Measurements from ENCODE around the gene ZBTB2.
A peak's percentile ranks its signal among the peaks of the same experiment; 100 is the strongest.

ZBTB2 gene, protein sequence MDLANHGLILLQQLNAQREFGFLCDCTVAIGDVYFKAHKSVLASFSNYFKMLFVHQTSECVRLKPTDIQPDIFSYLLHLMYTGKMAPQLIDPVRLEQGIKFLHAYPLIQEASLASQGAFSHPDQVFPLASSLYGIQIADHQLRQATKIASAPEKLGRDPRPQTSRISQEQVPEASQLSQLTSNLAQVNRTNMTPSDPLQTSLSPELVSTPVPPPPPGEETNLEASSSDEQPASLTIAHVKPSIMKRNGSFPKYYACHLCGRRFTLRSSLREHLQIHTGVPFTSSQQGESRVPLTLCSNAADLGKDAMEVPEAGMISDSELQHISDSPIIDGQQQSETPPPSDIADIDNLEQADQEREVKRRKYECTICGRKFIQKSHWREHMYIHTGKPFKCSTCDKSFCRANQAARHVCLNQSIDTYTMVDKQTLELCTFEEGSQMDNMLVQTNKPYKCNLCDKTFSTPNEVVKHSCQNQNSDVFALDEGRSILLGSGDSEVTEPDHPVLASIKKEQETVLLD

DNA sequence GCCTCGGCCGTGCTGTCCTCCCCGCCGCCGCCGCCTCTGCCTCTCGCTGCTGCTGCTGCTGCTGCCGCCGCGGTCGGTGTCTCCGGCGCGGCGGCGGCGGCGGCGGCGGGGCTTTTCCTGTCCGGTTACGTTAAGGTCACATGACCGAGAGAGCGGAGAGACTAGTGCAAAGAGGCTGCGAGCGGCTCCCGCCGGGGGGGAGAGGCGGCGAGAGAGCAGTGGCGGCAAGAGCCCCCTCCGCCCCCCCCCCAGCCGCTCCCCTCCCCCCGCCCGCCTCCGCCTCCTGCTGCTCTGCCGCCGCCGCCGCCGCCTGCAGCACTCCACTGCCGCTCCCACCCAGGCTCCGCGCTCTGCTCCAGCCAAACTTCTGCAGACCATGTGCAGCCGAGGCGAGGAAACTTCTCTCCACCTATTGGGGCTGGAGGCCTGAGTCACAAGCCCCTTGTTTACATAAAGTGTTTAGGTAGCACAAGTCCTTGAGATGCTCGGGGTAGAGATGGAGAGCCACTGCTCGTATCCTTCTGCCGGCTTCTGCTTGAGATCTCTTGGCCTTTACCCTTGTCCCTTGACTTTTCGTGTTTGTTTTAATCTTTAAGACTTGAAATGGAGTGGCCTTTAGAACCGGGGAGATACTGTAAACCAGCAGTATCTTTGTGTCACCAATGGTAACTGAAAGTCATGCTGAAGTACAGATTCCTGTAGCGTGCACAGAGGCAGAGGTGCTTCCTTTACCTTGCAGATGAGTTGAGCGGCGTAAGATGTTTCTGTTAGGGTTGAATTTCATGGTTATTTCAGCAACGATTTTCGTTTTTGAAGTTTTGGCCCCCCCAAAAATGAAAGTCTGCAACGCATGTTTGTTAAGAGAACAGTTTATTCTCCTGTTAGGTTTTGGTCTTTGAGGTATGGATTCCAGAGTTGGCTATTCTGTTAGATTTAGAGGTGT is at the start of gene ZBTB2:
TSS of gene ZBTB2 (minus strand) at position 89 of the 943 bp plus-strand sequence. CDS start 17,922 bp downstream, outside the sequence.
- DNase-seq: peak; percentile 32

DNA sequence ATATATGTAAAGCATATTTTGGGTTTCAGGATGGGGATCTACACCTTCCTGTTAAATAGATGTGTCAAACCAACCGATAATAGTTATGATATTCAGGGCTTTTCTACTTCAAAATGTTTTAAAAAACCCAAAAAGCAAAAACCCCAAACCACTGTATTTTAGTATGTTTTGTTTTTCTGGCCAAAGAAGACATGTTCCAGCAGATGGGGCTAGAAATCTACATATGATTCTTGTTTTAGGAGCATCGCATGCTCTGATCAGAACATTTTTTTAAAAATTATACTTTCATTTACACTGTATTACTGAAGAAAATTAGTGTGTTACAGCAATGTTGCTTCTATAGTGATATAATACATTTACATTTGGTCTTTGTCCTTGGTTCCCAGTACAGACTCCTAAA is 49.6 kb upstream of the ZBTB2 start:
- DNase-seq: no peak

DNA sequence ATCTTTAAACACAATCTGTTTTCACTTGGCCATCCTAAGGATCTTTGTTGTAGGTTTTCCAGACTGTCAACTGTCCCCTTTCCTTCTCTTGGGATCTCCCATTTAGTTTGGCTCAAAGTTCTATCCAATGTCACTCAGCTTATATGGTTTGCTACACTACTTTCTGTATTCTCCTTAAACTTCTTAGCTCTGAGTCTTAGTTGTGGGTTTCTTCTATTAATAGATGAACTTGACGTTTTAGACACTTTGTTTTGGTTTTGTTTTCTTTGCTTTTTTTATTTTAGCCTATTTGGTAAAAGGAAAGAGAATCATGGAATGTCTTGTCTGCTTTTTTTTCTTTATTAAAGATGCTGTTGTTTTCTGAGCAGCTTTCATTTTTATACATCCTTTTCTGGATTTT is 49.1 kb upstream of the ZBTB2 start:
- no peak for DNase-seq

DNA sequence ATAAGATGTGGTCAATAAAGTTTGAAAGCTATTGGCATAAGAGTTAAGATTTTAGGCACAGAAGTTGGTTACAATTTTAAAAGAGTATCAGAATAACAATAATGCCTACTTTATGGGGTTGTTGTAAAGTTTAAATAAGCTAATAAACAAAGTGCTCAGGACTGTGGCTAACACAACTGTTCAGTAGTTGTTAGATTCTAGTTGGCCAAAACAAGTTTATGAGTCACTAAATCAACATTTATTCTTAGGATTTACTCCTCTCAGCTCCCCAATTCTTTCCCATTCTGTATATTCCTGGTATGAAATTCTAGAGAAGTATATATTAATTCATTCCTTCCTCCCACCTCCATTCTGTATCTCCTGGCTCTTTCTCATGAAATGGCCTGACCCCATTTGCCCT is 46.0 kb upstream of the ZBTB2 start:
- no peak for DNase-seq

DNA sequence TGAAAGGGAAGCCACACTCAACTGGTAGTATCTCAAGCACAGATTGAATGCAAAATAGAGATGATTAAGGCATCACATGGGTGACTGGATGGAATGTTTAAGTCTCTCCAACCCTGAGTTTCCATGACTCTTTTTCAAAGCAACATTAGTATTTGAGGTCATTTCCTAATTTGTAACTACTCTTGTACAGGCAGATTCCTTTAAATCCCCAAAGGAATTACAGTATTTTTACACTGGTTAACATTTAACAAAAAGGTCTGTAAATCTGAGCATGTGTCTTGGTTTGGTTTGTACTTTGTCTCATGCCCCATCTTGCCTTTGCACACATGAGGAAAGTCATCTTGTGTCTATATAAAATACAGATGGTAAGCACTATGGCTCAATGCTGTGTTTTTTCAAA is 45.4 kb upstream of the ZBTB2 start:
- no peak for DNase-seq

DNA sequence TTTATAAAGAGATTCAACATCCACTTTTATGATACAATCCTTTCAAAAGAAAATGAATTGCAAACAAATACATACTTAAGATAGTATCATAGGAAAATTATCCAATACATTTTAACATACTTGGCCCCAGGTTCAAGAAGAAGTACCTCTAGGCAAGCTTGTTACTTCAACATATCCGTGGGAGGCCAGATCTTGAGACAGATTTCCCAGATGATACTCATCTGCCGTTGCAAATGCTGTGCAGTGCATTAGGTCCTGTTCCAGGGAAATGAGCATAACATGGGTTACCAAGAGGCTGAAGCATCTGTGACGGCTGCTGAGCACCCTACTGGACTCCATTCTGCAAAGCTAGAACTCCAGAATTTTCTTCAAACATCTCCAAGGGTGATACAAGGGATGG is 44.9 kb upstream of the ZBTB2 start:
- DNase-seq: no peak

DNA sequence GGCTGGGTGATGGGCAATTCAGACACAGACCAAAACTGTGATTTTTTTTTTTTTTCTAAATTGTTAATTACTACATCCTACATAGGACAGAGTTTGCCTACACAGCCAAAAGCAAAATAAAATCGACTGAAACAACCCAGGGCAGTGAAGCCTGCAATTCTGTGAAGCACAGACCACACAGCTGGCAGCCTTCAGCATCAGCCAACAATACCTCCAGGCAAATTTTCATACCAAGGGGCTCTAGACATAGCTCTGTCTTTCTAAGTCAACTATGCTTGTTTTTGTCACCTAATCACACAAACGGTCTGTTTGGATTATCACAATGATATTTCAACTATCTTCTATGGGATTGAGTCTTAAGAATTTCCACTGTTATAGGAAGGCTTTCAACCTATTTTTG is 43.0 kb upstream of the ZBTB2 start:
- no peak for DNase-seq

DNA sequence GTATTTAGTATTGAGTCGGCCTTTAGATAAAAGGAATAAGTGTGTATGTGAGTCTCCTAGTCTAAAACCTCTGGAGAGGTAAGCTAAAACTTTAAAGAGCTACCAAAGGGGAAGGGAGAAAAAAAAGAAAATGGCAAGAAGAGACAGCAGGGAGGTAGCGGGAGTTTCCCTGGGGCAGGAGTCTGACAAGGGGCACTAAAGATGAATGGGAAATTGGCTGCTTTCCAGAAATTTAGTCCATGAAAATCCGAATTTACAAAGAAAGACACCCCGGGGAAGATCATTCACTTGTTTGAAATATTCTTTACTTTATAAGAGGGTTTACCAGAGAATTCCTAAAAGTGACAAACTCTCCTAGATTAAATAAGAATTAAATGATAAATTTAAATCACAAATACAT is 41.3 kb upstream of the ZBTB2 start:
- no peak for DNase-seq

DNA sequence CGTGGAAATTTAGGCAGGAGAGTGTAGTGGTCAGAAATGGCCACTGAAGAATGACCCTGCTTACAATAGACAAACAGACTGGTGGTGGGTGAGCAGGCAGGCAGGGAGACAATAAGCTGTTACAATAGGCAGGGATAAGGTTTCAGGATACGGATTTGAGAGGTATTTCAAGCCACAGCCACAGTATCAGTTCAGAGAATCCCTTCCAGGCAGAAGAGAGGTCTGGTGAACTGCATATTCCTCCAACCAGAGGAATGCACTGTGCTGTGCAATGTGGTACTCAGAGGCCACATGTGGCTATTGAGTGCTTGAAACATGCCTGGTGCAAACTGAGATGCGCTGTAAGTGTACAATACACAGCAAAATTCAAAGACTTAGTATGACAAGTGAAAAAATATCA is 40.0 kb upstream of the ZBTB2 start:
- DNase-seq: no peak

DNA sequence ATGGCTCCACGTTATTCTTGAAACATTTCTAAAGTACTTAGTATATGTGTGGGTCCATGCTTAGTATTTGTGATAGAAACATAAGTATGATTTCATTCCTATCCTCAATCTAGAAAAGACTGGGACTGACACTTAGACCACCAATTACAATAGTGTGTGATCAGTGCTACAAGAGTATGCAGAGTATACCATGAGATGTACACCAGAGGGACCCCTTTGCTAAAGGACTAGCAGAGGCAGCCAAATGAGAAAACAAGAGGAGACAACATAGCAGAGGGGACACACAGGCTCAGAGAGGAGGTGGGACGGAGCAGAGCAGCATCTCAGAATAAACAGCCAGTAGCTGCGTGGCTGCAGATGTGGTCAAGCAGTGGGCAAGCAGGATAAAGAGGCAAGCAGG is 39.5 kb upstream of the ZBTB2 start:
- DNase-seq: no peak

DNA sequence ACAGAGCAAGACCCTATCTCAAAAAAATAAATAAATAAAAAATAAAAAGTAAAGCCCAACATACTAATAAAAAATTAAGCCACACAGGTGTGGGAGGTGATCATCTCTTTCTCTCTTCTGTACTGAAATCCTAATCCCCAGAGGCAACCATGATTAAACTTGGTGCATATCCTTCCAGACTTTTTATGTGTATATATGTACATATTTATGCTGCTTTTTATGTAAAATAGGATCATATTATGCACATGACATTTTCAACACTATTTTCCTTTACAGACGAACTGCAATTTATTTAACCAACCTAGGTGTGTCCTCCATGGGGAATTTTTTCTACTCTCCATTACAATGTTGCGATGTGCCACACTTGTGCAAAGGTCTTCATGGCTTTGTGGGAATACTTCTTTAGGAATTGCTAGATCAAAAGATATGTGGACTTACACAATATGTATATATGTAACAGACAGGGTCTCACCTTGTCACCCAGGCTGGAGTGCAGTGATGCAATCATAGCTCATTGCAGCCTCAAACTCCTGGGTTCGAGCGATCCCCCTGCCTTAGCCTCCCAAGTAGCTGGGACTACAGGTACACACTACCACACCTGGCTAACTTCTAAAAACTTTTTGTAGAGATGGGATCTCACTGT is 36.9 kb upstream of the ZBTB2 start:
- no peak for DNase-seq

DNA sequence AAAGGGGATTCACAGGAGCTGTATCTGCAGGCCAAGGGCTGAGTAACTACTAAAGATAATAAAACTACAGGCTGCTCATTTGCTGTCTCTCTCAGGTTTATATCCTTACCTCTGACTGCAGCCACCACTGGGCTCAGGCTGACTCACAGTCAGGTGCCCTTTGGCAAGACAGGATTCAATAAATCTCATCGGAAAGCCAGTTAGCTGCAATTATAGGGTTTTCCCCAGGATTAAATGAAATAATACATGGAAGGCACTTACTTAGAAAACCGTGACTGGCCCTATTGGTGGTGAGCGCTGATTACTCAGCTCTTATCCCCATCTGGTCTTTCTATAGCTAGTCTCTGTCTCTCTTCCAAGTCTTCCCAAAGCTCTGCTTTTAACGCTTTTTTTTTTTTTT is 34.2 kb upstream of the ZBTB2 start:
- no peak for DNase-seq

DNA sequence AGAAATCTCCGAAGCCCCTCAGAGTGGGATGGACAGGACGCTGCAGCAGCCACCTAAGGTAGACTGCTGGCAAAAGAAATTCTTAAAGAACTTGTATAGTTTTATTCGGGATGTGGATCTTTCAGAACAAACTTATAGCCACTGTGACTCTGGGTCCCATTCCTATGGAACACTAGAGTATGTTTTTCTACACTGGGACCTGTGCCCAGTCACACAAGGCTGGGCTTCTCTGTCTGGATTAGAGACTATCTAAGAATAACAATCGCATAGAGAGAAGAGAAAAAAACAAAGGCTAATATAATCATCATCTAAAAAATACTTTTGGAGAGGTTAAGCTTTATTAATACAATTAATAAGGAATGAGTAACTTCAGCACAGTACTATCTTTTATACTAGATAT is 31.6 kb upstream of the ZBTB2 start:
- DNase-seq: no peak

DNA sequence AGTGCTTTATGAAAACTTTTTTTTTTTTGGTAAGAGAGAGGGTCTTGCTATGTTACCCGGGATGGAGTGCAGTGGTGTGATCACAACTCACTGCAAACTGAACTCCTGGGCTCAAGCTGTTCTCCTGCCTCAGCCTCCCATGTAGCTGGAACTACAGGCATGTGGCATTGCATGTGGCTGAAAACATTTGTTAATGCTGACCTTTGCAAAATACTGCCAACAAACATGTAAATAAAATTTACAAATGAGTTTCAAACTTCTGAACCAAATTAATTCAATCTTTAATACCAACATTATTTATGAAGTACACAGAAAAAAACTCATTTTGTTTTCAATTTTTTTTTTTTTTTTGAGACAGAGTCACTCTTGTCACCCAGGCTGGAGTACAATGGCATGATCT is 26.1 kb upstream of the ZBTB2 start:
- no peak for DNase-seq

DNA sequence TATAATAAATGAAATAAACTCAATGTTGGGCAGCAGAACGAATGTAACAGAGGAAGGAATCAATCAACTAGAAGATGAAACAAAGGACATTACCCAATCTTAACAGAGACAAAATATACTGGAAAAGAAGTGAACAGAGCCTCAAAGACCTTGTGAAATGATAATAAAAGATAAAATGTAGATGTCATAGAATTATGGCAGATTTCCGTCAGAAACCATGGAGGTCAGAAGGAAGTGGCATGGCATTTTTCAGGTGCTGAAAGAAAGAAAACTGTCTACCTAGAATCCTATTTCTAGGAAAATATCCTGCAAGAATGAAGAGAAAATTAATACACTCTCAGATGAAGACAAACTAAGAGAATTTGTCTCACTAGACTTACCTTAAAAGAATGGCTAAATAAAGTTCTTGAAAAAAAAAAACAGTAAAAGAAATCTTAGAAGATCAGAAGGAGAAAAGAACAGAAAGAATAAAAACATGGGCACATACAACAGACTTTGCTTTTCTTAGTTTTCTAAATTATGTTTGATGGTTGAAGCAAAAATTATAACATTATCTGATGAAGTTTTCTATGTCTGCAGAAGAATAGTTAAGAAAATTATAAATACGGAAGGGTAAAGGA is 23.4 kb upstream of the ZBTB2 start:
- no peak for DNase-seq

DNA sequence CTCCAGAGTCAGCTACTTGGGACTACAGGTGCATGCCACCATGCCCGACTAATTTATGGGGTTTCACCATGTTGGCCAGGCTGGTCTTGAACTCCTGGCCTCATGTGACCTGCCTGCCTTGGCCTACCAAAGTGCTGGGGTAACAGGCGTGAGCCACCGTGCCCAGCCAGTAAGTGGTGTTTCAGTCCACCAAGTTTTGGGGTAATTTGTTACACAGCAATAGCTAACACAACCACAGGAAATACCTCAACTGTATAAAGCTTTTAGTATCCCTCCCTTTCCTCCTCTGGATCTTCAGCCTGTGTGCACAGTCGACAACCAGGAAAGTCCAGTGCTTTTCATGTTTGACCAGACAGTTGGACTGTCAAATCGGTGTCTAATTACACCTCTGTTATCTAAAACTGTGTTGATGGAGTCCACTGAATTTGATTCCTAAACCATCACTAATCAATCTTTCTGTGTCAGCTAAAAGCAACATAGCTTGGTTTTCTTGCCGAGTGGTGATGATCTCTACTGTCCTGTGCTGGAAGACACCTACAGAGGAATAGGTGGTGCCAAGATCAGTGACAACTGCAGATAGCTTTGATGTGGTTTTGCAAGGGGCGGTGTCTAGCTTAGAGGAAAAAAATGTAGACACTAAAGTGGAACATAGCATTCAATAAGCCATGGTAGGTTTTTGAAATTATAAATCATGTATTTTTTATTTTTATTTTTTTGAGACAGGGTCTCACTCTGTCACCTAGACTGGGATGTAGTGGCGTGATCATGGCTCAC is 22.2 kb upstream of the ZBTB2 start:
- no peak for DNase-seq

DNA sequence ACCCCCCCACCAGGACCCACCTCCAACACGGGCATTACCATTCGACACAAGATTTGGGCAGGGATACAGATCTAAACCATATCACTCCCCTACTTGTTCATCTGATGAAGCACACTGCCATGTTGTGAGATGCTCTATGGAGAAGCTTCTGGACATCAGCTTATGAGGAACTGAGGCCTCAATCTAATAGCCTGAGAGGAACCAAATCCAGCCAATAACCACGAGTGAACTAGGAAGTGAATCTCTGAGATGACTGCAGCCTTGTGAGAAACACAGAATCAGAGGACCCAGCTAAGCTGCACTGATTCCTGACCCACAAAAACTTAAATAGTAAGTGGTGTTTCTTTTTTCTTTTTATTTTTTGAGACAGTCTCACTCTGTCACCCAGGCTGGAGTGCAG is 21.6 kb upstream of the ZBTB2 start:
- DNase-seq: no peak

DNA sequence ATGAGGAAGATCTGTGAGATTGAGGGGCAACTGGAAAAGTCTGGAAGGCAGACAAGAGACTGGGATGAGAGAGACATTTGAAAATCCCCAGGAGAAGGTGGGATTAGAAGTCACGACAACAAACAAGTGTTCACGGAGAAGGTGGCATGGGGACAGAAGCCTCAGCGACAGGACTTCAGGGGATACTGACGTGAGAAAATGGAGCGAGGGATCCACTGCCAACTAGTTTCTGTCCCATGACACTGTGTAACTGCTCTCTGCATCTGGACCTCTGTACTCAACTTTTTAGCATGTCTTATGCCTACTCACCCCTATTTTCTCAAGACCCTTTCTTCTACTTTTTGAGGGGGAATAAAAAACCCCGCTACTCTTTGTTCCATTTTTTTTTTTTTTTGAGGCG is 18.3 kb upstream of the ZBTB2 start:
- no peak for DNase-seq

DNA sequence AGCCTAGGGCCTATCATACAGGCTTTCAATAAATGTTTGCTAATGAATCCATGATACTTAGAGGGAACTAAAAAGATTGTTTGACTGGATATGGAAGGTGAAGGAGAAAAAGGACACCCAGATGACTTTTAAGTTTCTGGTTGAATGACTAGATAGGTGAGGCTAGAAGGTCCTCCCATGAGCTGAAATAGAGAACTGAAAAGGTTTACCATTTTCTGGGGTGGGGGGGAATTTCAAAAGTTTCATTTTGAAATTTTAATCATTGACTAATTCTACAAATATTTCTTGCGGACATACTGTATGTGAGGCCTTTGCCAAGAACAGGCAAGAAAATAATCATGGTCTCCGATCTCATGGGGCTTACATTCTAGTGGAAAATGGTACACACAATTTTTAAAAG is 17.9 kb upstream of the ZBTB2 start:
- no peak for DNase-seq

DNA sequence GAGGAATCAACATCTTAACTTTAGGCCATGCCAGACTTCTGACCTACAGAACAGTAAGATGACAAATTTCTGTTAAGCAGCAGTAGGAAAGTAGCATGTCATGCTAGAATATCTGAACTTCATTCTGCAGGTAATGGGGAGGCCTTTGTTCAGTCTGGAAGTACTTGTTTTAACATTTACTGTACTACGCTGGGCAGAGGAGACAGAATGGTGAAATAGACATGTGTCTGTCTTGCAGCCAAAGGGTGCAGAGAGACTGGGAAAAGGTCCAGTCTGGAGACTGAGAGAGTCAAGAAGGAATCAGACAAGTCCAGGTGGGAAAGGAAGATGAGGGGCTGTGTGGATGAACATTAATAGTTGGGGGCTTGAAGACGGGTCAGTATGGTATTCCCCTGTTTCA is 17.5 kb upstream of the ZBTB2 start:
- DNase-seq: no peak

DNA sequence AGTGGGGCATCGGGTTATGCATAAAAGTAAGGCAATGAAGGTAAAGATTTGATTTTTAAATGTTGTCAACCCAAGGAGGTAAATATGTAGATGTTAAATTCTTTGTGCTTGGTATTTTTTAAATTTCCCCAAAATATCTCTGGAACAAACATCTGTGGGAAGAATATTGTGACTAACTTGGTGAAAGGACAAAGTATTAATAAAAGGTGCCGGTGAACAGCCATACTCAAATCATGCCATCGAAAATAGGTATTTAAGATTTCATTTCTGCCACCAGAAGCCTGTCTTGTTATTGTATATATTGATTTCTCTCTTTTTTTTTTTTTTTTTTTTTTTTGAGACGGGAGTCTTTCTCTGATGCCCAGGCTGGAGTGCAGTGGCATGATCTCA is 12.6 kb upstream of the ZBTB2 start:
- DNase-seq: no peak

DNA sequence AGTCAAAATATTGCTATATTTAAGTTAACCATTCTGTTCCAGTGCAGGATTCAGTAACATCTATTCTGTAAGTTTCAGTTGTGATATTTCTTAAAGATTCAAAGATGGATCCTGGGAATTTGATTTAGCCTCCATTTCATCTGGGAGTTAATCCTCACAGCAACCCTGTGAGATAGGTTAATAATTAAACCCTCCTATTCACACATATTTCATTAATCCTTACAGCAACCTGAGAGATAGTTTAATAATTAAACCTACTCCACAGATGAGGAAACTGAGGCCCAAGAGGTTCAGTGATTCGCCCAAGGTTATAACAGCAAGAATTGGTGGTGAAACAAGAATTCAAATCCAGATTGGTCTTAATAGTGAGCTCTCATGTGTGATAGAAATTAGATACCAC is 10.9 kb upstream of the ZBTB2 start:
- DNase-seq: no peak

All from DMS153 (cell line).